NCI-H2196 (cell line): ENCODE results near the gene TCOF1.

Source experiments
- DNase-seq: peaks from one replicate; lab custom pipeline; 2025; ENCODE audit not compliant: unreplicated experiment; lab: John Stamatoyannopoulos, UW

Gene TCOF1

GRCh38 chr5:150350524-150351344 lies 6.8 kb upstream of the TCOF1 start:
- peak; percentile 62 for DNase-seq

- DNase-seq, result no peak
Measured at GRCh38 chr5:150352244-150353031, 5.1 kb upstream of the TCOF1 start.

GRCh38 chr5:150353032-150353675 lies 4.3 kb upstream of the TCOF1 start:
- DNase-seq, result no peak

- DNase-seq, result no peak
Measured at GRCh38 chr5:150355791-150356190, 1.7 kb upstream of the TCOF1 start.

- DNase-seq, result no peak
Measured at GRCh38 chr5:150356575-150357294, 762 bp upstream of the TCOF1 start.

GRCh38 chr5:150358261-150359095 lies 981 bp downstream of the TCOF1 start:
- DNase-seq, result no peak

GRCh38 chr5:150361301-150361700 lies 3.8 kb downstream of the TCOF1 start:
- no peak for DNase-seq

GRCh38 chr5:150363185-150363584 lies 5.7 kb downstream of the TCOF1 start:
- no peak for DNase-seq

GRCh38 chr5:150364004-150364403 lies 6.5 kb downstream of the TCOF1 start:
- no peak for DNase-seq

- no peak for DNase-seq
Measured at GRCh38 chr5:150368526-150368925, 11.0 kb downstream of the TCOF1 start.

GRCh38 chr5:150372639-150373038 lies 15.1 kb downstream of the TCOF1 start:
- no peak for DNase-seq

- no peak for DNase-seq
Measured at GRCh38 chr5:150374651-150375050, 17.2 kb downstream of the TCOF1 start.

- DNase-seq, result no peak
Measured at GRCh38 chr5:150376799-150377771, 19.6 kb downstream of the TCOF1 start.

- DNase-seq, result no peak
Measured at GRCh38 chr5:150377964-150378694, 20.6 kb downstream of the TCOF1 start.

GRCh38 chr5:150384701-150385100 lies 27.2 kb downstream of the TCOF1 start:
- no peak for DNase-seq

GRCh38 chr5:150386024-150386855 lies 28.7 kb downstream of the TCOF1 start:
- DNase-seq, result no peak

- no peak for DNase-seq
Measured at GRCh38 chr5:150389531-150390266, 32.2 kb downstream of the TCOF1 start.
